ENCODE results near the gene HS6ST3.

- TF ChIP-seq CTCF (IDR thresholded peaks at IDR 0.05; ENCODE audit: borderline replicate concordance, extremely low read depth, low read length, poor library complexity, severe bottlenecking) (no peak), EZH2 (IDR thresholded peaks at IDR 0.05; ENCODE audit: borderline replicate concordance, low read depth, low read length, severe bottlenecking) (no peak)
Observed at GRCh38 chr13:96338030-96338429, 248.1 kb downstream of the HS6ST3 start.

Measured in DND-41 (cell line).